ENCODE data around the gene PCDH9. TPM values are rescaled to one million over a fixed set of nuclear protein-coding genes. Genes with fewer than 3 reads are reported as not detected.

The PCDH9 gene
- total and polyA plus RNA-seq, 2 of the 4 experiments (the other 2 are of a cell fraction) = 2.2 to 10.2 TPM

DNA sequence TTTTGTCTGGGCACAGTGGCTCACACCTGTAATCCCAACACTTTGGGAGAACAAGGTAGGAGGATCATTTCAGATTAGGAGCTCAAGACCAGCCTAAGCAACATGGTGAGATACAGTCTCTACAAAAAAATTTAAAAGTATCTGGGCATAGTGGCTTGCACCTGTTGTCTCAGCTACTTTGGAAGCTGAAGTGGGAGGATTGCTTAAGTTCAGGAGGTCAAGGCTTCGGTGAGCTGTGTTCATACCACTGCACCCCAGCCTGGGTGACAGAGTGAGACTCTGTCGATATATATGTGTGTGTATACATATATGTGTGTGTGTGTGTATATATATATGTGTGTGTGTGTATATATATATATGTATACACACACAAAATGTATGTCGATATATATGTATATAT, 833.0 kb downstream of the PCDH9 start:
- no peaks in the 10 kb centered on the region for H3K4me1 ChIP-seq (ENCODE audit: control insufficient read depth, insufficient read depth, low read length)
- H2BK120ac ChIP-seq (ENCODE audit: low read depth, low read length) = no peak overlapping the region
- H3K4me3 ChIP-seq (ENCODE audit: insufficient read depth, low read depth, low read length) = no peak overlapping the region
- no peak overlapping the region for H2AK5ac ChIP-seq (ENCODE audit: low read depth, low read length)
- H3K56ac ChIP-seq (ENCODE audit: extremely low read depth, insufficient read depth, low read length) = no peak overlapping the region
- H3K9me1 ChIP-seq (ENCODE audit: insufficient read depth, low read length) = no peaks in the 10 kb centered on the region
- ATAC-seq (ENCODE audit: low read depth) (no peak), DNase-seq (no peak)
- CTCF ChIA-PET = no interaction called here
- no peak for TF ChIP-seq CEBPB (IDR thresholded peaks at IDR 0.05; ENCODE audit: low read depth, low read length)
- no peak for TF ChIP-seq RCOR1 (IDR thresholded peaks at IDR 0.05; ENCODE audit: insufficient replicate concordance, low read length)
- TF ChIP-seq MAZ (IDR thresholded peaks at IDR 0.05; ENCODE audit: borderline replicate concordance, low read depth, low read length) = no peak
- TF ChIP-seq CHD1 (IDR thresholded peaks at IDR 0.05; ENCODE audit: low read depth, low read length) = no peak
- TF ChIP-seq NFE2L2 (IDR thresholded peaks at IDR 0.05; ENCODE audit: low read depth, low read length) = no peak
- no peak for TF ChIP-seq CTCF (conservative IDR thresholded peaks at IDR 0.05; ENCODE audit: low read depth, low read length)
- TF ChIP-seq, protein P1, sequence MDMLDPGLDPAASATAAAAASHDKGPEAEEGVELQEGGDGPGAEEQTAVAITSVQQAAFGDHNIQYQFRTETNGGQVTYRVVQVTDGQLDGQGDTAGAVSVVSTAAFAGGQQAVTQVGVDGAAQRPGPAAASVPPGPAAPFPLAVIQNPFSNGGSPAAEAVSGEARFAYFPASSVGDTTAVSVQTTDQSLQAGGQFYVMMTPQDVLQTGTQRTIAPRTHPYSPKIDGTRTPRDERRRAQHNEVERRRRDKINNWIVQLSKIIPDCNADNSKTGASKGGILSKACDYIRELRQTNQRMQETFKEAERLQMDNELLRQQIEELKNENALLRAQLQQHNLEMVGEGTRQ (IDR thresholded peaks at IDR 0.05; ENCODE audit: low read depth, low read length) = no peak
- in situ Hi-C loops (cut with MboI; ENCODE audit: low sequenced_read_pairs) (no loop called here), dilution Hi-C loops (cut with HindIII; ENCODE audit: low sequenced_read_pairs, unreplicated experiment) (no loop called here), intact Hi-C loops (cut with micrococcal nuclease) (no loop called here)
- no peak overlapping the region for H4K91ac ChIP-seq (ENCODE audit: insufficient read depth, low read depth, low read length)
- H2AFZ ChIP-seq (replicated peaks; ENCODE audit: low read length, poor library complexity) = no peak overlapping the region
- H3K4me2 ChIP-seq (ENCODE audit: low read depth, low read length) = no peak overlapping the region
- no peak overlapping the region for H3K18ac ChIP-seq (ENCODE audit: low read depth, low read length)
- no peak overlapping the region for H3K27ac ChIP-seq (ENCODE audit: insufficient read depth, low read length)
- H3K27me3 ChIP-seq (ENCODE audit: control insufficient read depth, insufficient read depth, low read length) = no peaks in the 10 kb centered on the region
- no peaks in the 10 kb centered on the region for H3K9me3 ChIP-seq (ENCODE audit: control insufficient read depth, insufficient read depth, low read length)
- no peaks in the 10 kb centered on the region for H4K20me1 ChIP-seq (ENCODE audit: insufficient read depth, low read length)
- no peak overlapping the region for H2BK15ac ChIP-seq (ENCODE audit: low read depth, low read length)
- no peak overlapping the region for H3K4ac ChIP-seq (ENCODE audit: low read depth, low read length)
- no TSS peak for BruUV-seq (replicated peaks)
- POLR2A ChIA-PET (ENCODE audit: unreplicated experiment) = no interaction called here
- no peak overlapping the region for H2BK5ac ChIP-seq (ENCODE audit: low read depth, low read length, poor library complexity, severe bottlenecking)
- H4K5ac ChIP-seq (ENCODE audit: low read depth, low read length) = no peak overlapping the region
- H3K14ac ChIP-seq (replicated peaks; ENCODE audit: low read depth, low read length) = no peak overlapping the region
- no peaks in the 10 kb centered on the region for H3K36me3 ChIP-seq (ENCODE audit: control insufficient read depth, insufficient read depth, low read length)
- H3K9ac ChIP-seq (ENCODE audit: low read depth, low read length) = no peak overlapping the region
- H3K23ac ChIP-seq (ENCODE audit: low read depth, low read length) = no peak overlapping the region
- no peaks in the 10 kb centered on the region for H3K79me1 ChIP-seq (ENCODE audit: low read depth in 1 of 2, low read length in 2 of 2)
- WGBS, 2 experiments (ENCODE audit: extremely low coverage in 2 of 2, insufficient read length in 1 of 2) = no CpG with 5 or more reads among the region's 3 CpGs
- no peak overlapping the region for H2BK20ac ChIP-seq (ENCODE audit: low read depth, low read length)
- H4K8ac ChIP-seq (ENCODE audit: low read depth in 2 of 2, low read length in 2 of 2) = no peak overlapping the region
- H2AK9ac ChIP-seq (replicated peaks; ENCODE audit: low read depth, low read length, poor library complexity) = no peak overlapping the region

All from IMR-90 (cell line).